GM19099 (cell line): ENCODE results near the gene DIP2C.

Source experiments
- POLR2A ChIP-seq: IDR thresholded peaks from 3 replicates; pipeline ENCODE4 v1.6.1; 2011; ENCODE audit warnings: low read depth; ENCODE audit not compliant: insufficient read length; ENCODE audit errors: extremely low read depth

The DIP2C gene

DNA sequence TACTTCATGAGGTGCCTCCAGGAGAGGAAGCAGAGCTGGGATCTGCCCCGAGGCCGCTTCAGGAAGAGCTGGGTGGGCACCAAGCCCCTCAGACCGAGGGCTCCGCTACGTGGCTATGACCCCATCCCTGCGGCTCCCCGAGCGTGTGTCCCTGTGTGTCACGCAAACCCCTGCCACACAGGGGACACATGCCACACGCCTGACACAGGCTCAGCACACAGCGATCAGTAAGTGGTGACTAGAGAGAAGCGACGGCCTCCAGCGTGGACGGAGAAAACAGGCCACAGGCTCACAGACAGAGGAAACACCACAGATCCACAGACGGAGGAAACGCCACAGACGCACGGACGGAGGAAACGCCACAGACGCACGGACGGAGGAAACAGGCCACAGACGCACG lies 18.5 kb downstream of the DIP2C start:
- no peak for TF ChIP-seq POLR2A

- no peak for TF ChIP-seq POLR2A
These were observed 19.4 kb downstream of the DIP2C start for GRCh38 chr10:670038-670437.

GRCh38 chr10:668786-669485 lies 20.5 kb downstream of the DIP2C start:
- TF ChIP-seq POLR2A: no peak

DNA sequence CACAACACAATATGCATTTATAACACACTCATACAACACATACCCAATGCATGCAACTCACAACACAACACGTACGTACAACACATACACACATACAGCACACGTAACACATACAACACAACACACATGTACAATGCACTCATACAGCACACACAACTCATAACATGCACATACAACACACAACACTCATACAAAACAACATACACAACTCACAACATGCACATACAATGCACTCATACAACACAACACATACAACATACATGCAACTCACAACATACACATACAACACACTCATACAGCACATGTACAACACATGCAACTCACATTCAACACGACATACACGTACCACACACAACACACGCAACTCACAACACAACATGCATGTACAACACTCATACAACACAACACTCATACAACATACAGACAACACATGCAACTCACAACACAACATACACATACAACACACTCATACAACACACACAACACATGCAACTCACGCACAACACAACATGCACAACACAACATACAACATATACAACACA lies 21.8 kb downstream of the DIP2C start:
- TF ChIP-seq POLR2A: no peak

DNA sequence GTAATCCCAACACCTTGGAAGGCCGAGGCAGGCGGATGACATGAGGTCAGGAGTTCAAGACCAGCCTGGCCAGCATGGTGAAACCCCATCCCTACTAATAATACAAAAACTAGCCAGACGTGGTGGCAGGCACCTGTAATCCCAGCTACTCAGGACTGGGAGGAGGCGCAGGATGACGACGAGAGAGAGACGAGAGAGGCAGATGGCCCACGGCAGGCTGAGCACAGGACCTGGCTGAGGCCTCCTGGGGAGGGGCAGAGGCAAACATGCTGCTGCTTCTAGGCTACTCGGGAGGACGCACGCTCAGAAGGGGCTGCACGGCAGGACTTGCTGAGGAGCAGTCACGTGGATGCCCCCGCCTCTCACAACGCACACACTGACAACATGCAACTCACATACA lies 22.4 kb downstream of the DIP2C start:
- TF ChIP-seq POLR2A: no peak

GRCh38 chr10:666237-667012 lies 23.0 kb downstream of the DIP2C start:
- no peak for TF ChIP-seq POLR2A

- no peak for TF ChIP-seq POLR2A
These were observed 23.8 kb downstream of the DIP2C start for GRCh38 chr10:665579-666091.

DNA sequence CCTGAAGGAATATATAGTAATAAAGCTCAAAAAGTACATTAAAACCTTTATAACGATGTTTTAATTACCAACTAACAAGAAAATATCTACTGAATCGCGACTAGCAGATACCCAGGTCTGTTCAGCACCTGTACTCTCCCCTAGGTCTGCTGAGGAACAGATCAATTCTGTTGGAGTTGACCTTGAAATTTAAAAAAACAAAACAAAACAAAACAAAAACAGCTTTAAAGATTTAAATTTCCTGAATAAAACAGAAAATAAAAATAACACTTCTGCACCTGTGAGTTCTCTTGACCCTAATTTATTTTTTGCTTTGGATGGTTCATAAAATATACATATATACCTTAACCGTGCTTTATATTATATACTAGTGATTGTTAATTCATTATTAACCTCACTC lies 24.6 kb downstream of the DIP2C start:
- no peak for TF ChIP-seq POLR2A

GRCh38 chr10:664301-664700 lies 25.2 kb downstream of the DIP2C start:
- no peak for TF ChIP-seq POLR2A

- TF ChIP-seq POLR2A: no peak
These were observed 25.6 kb downstream of the DIP2C start for GRCh38 chr10:663831-664251.

DNA sequence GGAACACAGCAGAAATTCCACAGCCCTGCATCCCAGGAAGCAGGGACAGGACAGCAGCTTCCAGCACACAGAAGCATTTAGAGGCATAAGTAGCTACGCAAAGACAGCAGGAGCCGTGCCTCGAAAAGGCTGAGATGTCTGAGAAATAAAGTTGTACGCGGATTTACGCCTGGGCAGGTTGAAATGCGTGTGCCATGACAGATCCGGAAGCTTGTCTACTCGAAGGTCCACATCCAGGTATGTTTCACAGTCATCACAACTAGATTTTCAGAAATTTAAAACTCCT lies 26.1 kb downstream of the DIP2C start:
- TF ChIP-seq POLR2A: no peak

DNA sequence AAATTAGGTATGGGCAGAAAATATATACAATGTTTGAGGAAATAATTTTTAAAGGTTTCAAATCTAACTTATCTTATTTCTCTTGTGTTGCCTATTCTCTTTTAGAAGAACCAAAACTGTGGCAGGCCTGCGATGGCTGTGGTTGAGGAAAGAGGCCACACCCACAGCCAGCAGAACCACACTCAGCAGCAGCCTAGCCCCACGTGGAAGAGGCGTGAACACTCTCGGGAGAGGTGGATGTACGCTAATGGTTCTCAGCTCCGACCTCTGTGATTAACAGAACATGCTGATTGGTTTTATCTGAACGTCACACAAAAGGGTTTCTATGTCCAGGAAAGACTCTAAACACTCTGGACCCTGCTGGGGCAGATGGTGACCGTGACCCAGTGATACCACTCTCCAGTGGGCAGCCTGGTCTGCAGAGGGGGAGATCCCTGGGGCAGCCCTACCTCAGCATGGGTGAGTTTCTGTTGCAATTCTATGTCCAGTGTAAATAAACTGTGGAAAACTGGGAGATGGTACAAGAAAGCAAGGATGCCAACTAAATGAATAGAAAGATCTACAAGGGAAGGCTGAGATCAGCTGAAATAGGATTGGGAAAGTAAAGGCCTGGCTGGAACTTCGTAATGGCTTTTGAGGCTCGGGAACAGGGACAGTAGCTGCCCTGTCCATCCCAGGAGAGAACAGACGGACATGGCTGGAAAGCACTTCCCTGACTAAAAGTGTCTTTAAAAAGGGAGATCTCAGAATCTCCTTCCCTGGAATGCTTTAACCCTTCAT lies 26.6 kb downstream of the DIP2C start:
- TF ChIP-seq POLR2A: no peak

DNA sequence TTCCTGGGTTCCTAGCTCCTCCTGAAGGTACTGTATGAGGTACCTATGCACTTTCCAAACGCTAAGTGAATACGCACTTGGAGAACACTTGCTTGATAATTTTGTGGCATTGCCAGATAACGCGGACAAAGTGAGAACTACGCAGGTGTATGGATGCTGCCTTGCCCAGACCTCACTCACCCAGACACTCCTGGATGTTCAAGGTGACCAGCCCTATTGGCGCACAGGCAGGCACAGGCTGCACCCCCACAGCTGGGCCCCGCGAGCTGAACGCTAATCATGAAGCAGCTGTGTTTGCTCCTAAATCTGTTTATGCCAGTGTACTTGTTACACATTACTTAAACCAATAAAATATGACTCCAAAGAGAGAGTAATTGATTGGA lies 27.3 kb downstream of the DIP2C start:
- TF ChIP-seq POLR2A: no peak

DNA sequence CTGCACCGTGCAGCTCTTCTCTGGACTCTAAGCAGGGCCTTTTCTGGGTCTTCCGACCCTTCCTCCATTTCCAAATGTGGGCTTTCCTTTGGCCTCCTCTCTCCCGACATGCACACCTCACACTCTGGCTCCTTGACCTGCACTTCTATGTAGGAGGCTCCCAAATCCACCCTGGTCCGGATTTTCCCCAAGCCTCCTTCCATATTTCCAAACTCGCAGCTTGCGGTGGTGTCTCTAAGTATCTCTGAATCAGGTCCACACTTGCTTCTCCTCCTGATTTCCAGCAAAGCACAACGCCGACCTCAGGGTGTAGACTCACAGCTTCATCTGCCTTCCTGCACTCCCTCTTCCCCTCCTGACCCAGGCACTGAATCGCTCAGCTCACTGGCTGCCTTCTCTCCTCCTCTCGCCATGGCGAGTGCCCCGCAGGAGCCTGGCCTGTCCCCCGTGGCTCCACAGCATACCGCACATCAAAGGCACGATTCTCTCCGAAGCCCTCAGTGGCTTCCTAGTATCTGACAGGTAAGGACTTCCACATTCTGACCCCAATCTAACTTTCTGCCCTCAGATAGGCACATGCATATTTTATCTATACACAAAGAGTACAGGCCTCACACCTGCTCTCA lies 27.8 kb downstream of the DIP2C start:
- TF ChIP-seq POLR2A: no peak
